ENCODE data around the gene LNPEP.

The LNPEP gene

GRCh38 chr5:97000391-97000790 lies 64.5 kb downstream of the LNPEP start:
- DNase-seq, result no peak

GRCh38 chr5:97002983-97003382 lies 67.1 kb downstream of the LNPEP start:
- DNase-seq, result no peak

DNA sequence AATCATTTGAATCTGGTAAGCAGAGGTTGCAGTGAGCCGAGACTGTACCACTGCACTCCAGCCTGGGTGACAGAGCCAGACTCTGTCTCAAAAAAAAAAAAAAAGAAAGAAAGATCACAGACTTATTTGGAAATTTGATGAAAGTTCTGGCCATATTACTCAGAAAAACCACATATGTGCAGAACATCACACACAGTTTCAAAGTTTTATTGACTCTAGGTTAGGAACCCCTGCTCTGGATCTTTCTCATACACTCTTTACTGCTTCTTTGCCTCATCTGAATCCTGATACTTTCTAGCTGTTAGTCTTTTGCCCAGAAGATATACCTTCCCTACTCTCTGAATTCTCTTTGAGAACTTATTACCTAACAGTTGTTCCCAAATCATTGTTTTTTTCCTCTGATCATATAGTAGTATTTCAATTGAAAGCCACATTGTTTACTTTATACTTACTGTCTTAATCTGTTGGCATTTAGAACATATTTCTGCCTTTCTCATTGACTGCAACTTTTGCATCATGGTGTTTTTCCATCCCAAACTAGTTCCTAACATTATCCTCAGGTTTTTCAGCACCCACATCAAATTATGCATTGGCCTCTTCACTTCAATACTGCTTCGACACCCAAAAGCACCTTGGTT lies 68.7 kb downstream of the LNPEP start:
- DNase-seq, result no peak

GRCh38 chr5:97006454-97007060 lies 70.7 kb downstream of the LNPEP start:
- no peak for DNase-seq

- peak; percentile 71 to 92 for DNase-seq
These were observed 73.5 kb downstream of the LNPEP start for GRCh38 chr5:97009212-97009898.

GRCh38 chr5:97009921-97010320 lies 74.0 kb downstream of the LNPEP start:
- DNase-seq, result no peak

GRCh38 chr5:97010606-97011005 lies 74.7 kb downstream of the LNPEP start:
- no peak for DNase-seq

DNA sequence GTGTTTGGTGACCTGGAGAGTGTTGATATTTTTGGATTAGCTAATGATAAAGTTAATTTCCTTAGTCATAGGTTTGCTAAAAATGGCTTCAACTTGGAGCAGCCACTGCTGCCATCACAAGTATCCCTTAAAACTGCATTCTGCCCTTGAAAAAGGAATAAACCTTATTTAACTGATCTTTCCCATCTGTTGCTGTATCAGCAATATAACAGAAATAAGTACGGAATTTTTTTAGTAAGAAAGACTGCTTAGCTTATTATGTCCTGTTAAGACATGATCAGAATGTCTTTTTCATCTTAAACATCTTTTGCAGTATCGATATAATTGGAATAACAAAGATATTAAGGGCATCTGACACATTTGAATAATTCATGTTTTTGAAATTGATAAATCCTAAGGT lies 75.7 kb downstream of the LNPEP start:
- DNase-seq, result no peak

GRCh38 chr5:97019435-97020117 lies 83.7 kb downstream of the LNPEP start:
- DNase-seq, result no peak

GRCh38 chr5:97021416-97021815 lies 85.5 kb downstream of the LNPEP start:
- DNase-seq, result no peak

- DNase-seq, result no peak
These were observed 87.0 kb downstream of the LNPEP start for GRCh38 chr5:97022898-97023297.

DNA sequence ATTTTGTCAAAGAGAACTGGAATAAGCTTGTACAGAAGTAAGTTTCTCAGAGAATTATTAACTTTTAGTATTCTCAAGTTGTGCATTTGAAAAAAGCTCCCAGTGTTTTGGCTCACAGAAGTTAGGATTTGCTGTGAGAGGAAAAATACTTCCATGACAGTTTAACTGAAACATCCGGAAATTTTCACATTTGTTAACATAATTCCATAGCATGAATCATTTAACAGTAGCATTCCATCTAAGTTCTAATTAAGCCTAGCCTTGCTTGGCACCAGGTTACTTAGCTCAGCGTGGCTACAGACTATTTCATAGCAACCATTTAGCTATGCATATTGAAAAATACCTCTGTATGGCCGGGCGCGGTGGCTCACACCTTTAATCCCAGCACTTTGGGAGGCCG lies 90.8 kb downstream of the LNPEP start:
- DNase-seq, result no peak

- no peak for DNase-seq
These were observed 101.9 kb downstream of the LNPEP start for GRCh38 chr5:97037819-97038218.

GRCh38 chr5:97041239-97041638 lies 105.4 kb downstream of the LNPEP start:
- no peak for DNase-seq

DNA sequence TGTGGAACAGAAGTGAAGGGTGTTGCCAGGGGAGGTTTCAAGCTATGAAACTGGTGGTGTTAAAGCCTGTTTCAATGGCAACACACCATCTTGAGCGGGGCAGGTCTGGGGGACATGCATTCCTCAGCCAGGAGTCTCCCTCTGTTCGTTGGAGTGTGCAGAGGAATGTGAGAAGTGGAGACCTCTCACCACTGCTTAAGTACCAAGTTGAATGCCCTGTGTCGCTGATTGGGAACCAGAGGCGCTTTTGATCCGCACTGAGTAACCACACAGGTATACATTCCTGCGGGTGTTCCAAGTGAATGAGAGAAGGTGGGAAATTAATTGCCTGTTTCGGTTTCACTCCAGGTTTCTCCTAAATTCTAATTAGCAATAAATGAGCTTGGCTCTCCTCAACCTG lies 107.1 kb downstream of the LNPEP start:
- DNase-seq, result no peak

GRCh38 chr5:97043511-97043910 lies 107.6 kb downstream of the LNPEP start:
- DNase-seq, result no peak

- no peak for DNase-seq
These were observed 108.2 kb downstream of the LNPEP start for GRCh38 chr5:97044052-97044451.

DNA sequence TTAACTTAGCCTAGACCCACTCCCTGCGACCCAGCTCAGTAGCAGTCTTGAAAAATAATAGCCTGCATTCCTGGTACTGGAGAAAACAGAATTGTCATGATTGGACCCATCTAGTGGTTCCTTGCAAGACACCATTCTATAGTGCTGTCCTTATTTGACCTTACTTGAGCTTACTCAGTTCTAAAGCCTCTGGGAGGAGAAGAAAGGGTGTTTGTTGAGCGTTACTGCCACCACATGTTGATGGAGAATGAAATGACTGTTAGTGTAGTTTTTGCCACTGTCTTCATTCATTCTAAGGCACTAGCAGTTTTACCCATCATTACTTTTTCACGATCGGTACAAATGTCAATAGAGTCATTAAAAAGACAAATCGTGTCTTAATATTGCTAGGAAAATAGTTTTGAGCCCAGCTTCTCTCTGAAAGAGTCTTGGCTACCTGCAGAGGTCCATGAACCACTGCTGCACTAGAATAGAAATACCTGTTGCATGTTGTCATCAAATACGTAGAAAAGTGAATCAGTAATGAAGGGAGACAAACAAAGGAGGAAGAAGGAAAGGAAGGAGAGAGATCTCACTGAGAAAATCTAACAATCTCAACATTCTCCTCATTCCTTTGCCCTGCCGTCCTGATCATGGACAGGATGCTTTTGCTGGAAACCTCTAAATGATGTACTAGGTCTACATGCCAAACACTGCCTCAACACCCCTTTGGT lies 110.5 kb downstream of the LNPEP start:
- no peak for DNase-seq

DNA sequence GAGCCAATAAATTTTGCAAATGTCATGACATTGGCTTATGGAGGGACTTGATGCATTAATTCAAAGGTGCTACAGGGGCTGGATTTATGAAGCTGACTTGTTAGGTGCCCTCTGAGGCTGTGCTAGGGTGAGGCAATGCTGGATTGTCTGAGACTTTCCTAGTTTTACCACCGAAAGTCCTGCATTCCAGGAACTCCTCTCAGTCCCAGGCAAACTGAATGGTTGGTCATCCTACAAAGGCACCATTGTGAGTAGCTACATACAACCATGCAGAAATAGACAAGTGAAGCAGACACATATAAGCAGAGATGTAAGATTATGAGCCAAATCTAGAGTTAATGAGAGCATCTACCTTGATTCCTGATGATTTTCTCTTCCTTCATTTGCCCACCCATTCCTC lies 111.2 kb downstream of the LNPEP start:
- no peak for DNase-seq

- peak; percentile 76 to 78 for DNase-seq
These were observed 113.3 kb downstream of the LNPEP start for GRCh38 chr5:97049175-97049574.

DNA sequence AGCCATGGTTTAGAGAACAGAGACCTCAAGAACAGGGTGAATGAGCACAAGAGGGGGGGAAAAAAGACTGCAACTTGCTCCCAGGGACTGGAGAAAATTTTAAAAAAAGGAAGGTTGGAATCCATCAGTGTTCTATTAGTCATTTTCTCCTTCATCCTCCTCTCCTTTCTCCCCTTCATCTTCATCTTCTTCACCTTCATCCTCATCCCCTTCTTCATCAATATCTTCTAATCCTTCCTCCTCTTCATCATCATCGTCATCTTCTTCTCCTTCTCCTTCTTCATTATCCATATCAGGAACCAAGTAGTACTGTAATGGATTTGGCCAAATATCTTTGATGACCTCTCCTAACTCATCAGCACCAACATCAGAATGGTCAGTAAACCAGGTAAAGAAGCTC lies 120.4 kb downstream of the LNPEP start:
- no peak for DNase-seq

DNA sequence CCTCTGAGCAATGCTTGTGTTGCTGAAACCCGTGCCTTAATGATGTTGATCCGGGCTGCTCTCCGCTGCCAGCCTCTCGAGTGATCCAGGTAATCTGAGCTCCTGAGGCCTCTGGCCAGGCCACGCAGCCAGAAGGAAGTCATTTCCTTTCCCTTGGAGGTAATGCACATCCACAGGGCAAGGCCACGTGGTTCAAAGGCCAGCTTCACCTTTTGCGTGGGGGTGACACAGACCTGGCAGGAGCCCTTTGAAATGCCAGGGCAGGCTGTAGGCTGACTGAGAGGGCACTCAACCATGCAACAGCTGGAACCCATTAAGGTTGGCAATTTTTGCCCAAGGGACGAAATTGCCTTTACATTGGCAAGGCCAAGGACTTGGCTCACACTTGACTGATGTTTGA lies 126.2 kb downstream of the LNPEP start:
- DNase-seq, result no peak

DNA sequence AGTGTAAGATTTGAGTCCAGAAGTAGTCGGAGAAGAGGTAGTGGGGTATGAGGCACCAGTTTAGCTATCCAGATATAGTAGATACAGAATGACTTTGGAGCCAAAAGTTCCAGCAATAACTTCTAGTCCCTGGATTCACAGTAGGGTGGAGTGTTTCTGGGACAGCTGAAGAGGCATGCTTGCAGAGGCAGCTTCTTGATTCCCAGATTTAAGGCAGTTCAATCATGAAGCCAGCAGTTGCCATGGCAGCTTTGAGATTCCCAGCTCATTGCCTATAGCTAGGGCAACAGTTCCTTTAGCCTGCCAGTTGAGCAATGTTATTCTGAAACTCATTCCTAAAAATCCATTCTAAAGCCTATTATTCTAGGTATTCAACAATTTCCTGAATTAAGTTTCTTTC lies 127.4 kb downstream of the LNPEP start:
- DNase-seq, result no peak
